Endometrial microvascular endothelial cells (primary cell): ENCODE results near the gene BCKDK. TPM values are rescaled to one million over a fixed set of nuclear protein-coding genes. Genes with fewer than 3 reads are reported as not detected.

ENCODE experiments used
- in situ Hi-C: cut with HindIII; loops from 2 replicates; pipeline ENCODE4 v1.10.0; 2017; ENCODE audit warnings: low sequenced_read_pairs, low pct_unique_long_range_greater_than_20kb; ENCODE audit errors: inconsistent ontology term
- total RNA-seq: library from RNA; depleted of rRNA; stranded (reverse); fragments of >200 nt; gene quantifications from one replicate; pipeline ENCODE4 v1.2.3, GENCODE V29; 2015; ENCODE audit errors: inconsistent ontology term

The BCKDK gene
- total RNA-seq, 1 donor from 2014 or later = 88.6 TPM

- in situ Hi-C loops = no loop called here
These were observed 5.2 kb downstream of the BCKDK start for GRCh38 chr16:31113121-31114120.

- in situ Hi-C loops = no loop called here
These were observed 6.3 kb downstream of the BCKDK start for GRCh38 chr16:31114468-31114867.

DNA sequence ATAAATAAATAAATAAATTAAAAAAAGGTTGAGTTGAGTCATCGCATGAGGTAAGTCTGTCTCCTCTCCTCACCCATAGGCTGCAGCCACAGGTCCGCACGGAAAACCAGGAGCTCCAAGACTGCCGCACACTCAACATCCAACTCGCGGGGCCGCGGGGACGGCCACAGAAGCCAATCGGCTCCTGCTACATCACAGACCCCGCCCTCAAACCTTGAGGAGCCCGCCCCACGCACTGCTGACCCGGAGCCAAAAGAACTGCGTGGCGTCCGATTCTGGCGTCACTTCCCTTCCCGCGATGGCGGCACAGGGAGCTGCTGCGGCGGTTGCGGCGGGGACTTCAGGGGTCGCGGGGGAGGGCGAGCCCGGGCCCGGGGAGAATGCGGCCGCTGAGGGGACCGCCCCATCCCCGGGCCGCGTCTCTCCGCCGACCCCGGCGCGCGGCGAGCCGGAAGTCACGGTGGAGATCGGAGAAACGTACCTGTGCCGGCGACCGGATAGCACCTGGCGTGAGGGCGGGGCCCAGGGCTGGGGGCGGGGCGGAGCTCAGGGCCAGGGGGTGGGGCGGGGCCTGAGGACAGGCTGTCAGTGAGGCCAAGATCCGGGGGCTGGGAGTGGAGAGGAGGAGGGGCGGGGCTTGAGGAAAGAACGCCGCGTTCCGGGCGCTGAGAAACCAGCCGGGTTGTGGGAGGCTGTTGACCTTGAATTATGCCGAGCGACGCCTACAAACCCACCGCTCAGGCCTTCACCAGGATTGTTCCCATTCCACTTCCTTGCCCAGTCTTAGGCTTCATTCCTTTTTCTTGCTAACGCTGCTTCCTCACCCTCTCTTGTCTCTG lies 9.4 kb downstream of the BCKDK start, which contains the start of gene KAT8:
TSS of gene KAT8 (plus strand) at position 281 of the 839 bp plus-strand sequence. CDS start at position 299, 18 bp downstream.
- in situ Hi-C loops = no loop called here

DNA sequence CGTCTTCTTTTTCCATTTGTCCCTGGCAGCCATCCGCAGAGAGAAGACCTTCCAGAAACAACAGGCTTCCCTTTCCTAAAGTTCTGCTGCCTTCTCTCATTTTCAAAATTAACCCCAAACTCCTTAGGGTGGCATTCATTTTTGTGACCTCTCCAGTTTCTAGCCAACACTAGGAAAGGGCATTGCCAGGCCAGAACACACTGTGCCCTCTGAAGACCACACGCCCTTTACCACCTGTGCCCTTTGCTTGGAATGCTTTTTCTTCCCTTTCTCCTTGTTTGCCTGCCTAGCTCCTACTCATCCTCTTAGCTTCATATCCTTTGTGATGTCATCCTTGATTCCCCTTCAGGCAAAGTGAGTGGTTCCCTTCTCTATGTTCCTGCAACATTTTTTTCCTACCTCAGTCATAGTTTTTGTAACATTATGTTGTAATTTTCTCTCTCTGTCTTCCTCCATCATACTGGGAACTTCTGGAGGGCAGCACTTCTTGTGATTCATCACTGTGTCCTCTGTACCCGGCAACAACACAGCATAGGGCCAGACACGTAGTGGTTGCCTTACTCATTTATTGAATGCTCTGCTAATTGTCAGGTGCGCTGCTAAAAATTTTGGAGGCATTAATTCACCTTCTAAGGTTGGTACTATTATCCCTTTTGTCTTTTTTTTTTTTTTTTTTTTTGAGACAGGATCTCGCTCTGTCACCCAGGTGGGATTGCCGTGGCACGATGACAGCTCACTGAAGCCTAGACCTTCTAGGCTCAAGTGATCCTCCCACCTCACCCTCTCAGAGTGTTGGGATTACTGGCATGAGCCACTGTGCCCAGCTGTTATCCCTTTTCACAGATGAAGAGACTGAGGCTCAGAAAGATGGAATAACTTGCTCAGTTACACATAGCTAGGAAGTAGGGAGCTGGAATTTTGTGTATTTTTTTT lies 10.3 kb downstream of the BCKDK start:
- in situ Hi-C loops = no loop called here

DNA sequence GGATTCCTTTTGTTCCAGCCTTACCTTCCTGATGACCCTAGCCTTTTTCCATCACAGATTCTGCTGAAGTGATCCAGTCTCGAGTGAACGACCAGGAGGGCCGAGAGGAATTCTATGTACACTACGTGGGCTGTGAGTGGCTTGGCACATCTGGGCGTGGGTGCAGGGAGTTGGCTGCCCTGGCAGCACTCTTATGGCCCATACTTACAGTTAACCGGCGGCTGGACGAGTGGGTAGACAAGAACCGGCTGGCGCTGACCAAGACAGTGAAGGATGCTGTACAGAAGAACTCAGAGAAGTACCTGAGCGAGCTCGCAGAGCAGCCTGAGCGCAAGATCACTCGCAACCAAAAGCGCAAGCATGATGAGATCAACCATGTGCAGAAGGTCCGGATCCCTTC lies 11.9 kb downstream of the BCKDK start:
- in situ Hi-C loops = no loop called here

GRCh38 chr16:31125844-31126243 lies 17.7 kb downstream of the BCKDK start:
- in situ Hi-C loops = no loop called here

DNA sequence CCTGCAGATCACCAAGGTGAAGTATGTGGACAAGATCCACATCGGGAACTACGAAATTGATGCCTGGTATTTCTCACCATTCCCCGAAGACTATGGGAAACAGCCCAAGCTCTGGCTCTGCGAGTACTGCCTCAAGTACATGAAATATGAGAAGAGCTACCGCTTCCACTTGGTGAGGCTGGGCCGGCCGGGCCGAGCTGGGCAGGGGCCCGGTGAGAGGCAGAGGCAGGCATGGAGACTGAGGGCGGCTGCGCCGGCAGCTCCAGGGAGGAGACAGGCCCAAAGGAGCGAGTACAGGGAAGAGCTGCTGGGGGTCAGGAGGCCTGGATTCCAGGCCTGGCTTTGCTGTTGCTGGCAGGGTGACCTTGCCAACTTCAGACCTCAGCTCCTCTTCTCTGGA lies 19.0 kb downstream of the BCKDK start:
- in situ Hi-C loops = no loop called here

DNA sequence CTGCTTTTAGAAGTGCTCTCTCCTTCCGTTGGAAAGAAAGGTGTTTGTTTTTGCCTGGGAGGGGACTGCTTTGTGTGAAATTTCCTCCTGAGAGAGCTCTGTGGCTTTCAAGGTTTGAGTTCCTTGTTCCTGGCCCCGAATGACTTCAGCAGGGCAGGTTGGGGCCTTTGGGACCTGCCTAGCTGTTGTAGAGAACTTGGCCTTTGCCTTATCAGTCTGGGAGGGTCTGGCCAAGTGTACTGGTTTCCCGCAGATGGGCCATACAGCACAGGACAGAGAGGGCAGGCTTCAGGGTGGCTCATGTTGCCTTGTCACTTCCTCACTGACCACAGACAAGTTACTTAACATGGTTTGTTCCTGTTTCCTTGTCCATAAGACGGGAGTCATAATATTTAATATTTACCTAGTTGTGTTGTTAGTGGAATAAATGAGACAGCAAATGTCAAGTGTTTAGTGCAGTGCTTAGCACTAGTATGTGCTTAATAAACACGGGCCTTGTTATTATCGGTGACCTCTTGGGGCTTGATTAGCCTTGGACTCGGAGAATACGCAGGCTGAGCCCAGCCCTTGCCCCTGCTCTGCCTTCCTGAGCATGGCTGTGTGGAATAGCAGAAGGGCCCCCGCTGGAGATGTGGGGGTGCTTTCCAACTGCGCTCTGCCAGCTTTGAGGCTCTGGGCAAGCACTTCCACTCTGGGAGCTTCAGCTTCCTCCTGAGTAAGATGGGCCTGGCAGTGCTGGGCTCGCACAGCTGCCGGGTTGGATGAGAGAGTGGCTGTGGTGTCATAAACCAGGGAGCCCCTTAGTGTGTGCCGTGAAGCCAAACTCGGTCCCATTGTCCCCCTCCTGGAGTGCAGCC lies 20.8 kb downstream of the BCKDK start:
- in situ Hi-C loops = no loop called here

DNA sequence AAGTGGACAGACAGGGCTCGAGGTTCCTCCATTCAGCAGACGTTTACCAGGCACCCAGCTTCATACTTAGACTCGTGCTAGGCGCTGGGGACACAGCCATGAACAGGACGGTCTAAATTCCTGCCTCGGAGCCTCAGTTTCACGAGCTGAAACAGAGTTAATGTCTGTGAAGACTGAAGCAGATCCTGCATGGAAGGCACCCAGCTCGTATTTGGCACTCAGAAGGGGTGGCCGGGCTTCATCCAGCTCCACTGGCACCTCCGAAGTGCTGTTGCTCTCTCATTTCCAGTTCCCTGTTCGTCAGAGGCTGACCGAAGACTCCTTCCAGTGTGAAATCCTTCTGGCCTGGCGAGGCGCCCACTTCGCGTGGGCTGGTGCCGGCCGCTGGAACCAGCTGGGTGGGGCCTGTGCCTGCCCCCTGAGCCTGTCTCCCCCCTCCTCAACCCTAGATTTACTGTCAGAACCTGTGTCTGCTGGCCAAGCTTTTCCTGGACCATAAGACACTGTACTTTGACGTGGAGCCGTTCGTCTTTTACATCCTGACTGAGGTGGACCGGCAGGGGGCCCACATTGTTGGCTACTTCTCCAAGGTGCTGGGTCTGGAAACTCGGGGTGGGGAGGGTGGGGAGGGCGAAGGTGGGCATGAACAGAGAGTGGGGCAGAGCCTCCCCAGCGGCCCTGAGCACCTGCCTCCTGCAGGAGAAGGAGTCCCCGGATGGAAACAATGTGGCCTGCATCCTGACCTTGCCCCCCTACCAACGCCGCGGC lies 21.6 kb downstream of the BCKDK start:
- in situ Hi-C loops = no loop called here

DNA sequence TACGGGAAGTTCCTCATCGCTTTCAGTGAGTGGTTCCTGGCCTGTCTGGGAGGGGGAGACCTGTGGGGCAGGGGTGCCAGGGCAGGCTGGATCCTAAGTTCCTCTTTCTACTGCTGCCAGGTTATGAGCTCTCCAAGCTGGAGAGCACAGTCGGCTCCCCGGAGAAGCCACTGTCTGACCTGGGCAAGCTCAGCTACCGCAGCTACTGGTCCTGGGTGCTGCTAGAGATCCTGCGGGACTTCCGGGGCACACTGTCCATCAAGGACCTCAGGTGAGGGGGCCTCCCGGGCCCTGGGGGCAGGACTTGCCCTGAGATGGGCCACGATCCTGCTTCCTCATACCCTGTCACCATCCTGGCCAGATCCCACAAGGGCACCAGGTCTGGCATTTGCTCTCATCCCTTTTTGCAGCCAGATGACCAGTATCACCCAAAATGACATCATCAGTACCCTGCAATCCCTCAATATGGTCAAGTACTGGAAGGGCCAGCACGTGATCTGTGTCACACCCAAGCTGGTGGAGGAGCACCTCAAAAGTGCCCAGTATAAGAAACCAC lies 22.2 kb downstream of the BCKDK start:
- in situ Hi-C loops = no loop called here

GRCh38 chr16:31130899-31131298 lies 22.7 kb downstream of the BCKDK start:
- in situ Hi-C loops = no loop called here

DNA sequence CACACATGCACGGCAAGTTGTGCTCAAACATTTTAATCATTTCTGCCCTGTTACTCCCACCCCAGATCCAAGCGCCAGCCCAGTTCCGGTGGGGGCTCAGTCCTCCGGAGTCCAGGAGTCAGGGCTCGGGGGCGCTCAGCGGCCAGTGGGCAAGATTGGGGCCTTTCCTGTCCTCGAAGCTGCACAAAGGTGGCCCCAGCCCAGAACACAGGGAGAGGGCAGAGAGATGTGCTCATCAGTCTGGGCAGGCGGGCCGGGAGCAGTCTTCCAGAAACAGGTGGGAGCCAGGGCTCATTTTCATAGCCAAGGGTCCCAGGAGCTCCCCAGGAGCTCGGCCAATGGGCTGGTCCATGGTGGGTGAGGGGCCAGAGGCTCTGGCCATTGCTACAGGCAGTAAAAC lies 23.2 kb downstream of the BCKDK start:
- in situ Hi-C loops = no loop called here

- in situ Hi-C loops = no loop called here
These were observed 23.7 kb downstream of the BCKDK start for GRCh38 chr16:31131841-31132271.

DNA sequence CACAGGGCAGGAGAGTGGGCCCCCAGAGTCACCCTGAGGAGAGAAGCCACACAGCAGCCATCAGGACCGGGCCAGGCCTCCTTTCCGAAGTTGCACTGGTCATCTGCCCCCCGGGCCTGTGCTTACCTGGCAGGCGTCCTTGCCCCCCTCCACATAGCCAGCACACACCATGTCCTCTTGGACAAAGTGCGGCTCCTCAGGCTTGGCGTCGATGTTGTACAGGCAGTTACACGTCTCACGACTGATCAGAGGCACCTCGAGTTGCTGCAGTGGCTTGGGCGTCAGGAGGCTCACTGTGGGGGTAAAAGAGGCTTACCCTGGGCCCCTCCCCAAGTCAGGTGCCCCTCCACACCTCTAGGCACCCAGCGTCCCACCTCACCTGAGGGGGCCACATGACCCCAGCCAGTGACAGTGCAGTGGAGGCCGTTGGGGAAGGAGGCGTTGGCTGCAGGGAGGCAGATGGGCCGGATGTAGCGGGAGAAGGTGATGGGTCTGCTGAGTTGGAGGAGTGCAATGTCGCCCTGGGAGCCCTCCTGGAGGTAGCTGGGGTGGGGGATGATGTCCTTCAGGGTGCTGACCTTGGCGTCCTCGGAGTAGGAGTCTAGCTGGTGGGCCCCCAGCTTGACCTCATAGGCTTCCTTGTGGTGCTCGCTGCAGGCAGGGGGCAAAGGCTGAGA lies 24.3 kb downstream of the BCKDK start:
- in situ Hi-C loops = no loop called here

- in situ Hi-C loops = no loop called here
These were observed 24.9 kb downstream of the BCKDK start for GRCh38 chr16:31133046-31133501.

- in situ Hi-C loops = no loop called here
These were observed 25.9 kb downstream of the BCKDK start for GRCh38 chr16:31134091-31134571.
